Measurements from ENCODE around the gene LRRN3.

The LRRN3 gene

DNA sequence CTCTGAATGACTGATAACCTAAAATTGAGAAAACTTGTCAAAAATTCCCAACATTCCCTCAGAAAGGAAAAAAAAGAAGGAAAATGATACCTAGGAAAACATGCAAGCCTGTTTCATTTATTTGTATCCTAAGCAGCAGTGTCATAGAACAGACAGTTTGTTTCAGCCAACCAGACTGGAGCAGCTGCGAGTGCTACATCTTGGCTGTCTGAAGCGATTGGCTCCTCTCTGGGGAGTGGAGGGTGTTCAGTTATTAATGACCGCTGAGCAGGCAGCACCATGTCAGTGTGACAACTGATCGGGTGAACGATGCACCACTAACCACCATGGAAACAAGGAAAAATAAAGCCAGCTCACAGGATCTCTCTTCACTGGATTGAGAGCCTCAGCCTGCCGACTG lies at the start of gene LRRN3:
LRRN3 (plus strand) TSS at position 282 of the 400 bp plus-strand sequence. CDS start 31,646 bp downstream, outside the sequence.
- H3K9me3 ChIP-seq (replicated peaks in 1 of 11): peaks cover 0 to 4% (median under 1%) of the 10 kb centered on the region in 11 experiments; a peak in 1 of 22 replicates
- H3K4me2 ChIP-seq: no peak within 1 kb of the TSS
- no peak within 1 kb of the TSS for H3K4me3 ChIP-seq
- H4K20me1 ChIP-seq: no peaks in the 10 kb centered on the region
- no peaks in the 10 kb centered on the region for H3K27me3 ChIP-seq
- no peaks in the 10 kb centered on the region for H3K36me3 ChIP-seq
- TF ChIP-seq Cebpa-rat (IDR thresholded peaks at IDR 0.05): no peak
- no peak within 1 kb of the TSS for H3K9ac ChIP-seq
- no peak within 1 kb of the TSS for H3K27ac ChIP-seq
- H3K4me1 ChIP-seq: peaks cover 0 to 7% (median 0%) of the 10 kb centered on the region in 10 experiments; a peak in 4 of 20 replicates

GRCh38 chr7:111041577-111041976 lies 49.4 kb upstream of the LRRN3 start:
- Histone ChIP-seq H3K27ac (no peak overlapping the region), H3K4me2 (no peak overlapping the region), H3K27me3 (no peaks in the 10 kb centered on the region), H4K20me1 (no peaks in the 10 kb centered on the region), H3K36me3 (no peaks in the 10 kb centered on the region), H3K9ac (no peak overlapping the region), H3K9me3 (replicated peaks in 1 of 11) (no peaks in the 10 kb centered on the region), H3K4me3 (no peak overlapping the region), H3K4me1 (no peaks in the 10 kb centered on the region)
- TF ChIP-seq Cebpa-rat (IDR thresholded peaks at IDR 0.05): no peak

DNA sequence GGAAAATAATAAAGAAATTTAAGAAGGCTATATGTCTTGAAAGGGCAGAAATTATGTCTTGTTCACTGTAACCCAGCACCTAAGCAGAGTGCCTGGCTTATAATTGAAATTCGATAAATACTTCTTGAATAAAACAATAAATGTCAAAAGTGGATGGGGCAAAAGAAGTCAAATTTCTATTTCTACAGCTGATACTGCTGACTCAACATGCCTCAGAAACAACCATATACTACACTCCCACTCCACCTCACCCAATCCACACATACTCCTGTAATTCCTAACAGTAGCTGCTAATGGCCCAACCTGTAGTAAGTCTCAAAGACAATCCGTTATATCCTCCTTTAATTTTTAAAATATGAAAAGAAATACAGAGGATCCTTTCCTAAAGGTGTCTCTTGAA lies 48.1 kb upstream of the LRRN3 start:
- Histone ChIP-seq H3K36me3 (no peaks in the 10 kb centered on the region), H4K20me1 (no peaks in the 10 kb centered on the region), H3K4me2 (no peak overlapping the region), H3K9ac (no peak overlapping the region), H3K4me1 (no peaks in the 10 kb centered on the region), H3K27ac (no peak overlapping the region), H3K27me3 (no peaks in the 10 kb centered on the region), H3K9me3 (replicated peaks in 1 of 11) (no peaks in the 10 kb centered on the region), H3K4me3 (no peak overlapping the region)
- TF ChIP-seq Cebpa-rat (IDR thresholded peaks at IDR 0.05): no peak

DNA sequence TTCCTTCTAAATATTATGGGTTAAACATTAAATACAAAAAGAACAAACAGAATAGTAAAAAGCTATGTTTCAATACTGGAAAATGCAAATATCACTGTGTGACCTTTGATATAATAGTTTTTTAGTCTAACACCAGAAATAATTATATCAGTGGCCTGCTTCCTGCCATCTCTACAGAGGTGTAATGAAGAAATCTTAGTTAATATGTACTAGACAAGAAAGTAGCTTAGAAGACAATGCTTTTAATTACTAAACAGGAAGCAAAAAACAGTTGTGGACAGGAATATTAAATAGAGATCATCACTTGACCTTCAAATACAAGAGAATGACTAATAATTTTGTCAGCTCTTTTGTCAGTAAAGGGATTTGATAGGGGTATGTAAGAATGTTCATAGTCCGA lies 47.4 kb upstream of the LRRN3 start:
- Histone ChIP-seq H3K36me3 (no peaks in the 10 kb centered on the region), H3K27ac (no peak overlapping the region), H3K9ac (no peak overlapping the region), H3K4me2 (no peak overlapping the region), H4K20me1 (no peaks in the 10 kb centered on the region), H3K4me3 (no peak overlapping the region), H3K27me3 (no peaks in the 10 kb centered on the region), H3K4me1 (no peaks in the 10 kb centered on the region), H3K9me3 (replicated peaks in 1 of 11) (no peaks in the 10 kb centered on the region)
- TF ChIP-seq Cebpa-rat (IDR thresholded peaks at IDR 0.05): no peak

DNA sequence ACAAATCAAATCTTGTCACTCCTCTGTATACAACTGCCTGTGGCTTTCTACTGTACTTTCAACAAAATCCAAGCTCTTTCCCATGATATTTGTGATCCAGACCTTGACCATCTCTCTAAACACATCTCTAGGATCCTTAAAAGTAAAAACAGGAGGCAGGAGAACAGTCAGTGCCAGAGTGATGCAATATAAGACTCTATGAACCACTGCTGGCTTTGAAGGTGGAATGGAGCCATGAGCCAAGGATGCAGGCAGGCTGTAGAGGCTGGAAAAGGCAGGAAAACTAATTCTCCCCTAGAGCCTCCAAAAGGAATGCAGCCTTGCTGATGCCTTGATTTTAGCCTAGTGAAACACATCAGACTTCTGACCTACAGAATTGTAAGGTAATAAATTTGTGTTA lies 45.5 kb upstream of the LRRN3 start:
- H3K4me3 ChIP-seq: no peak overlapping the region
- no peak overlapping the region for H3K4me2 ChIP-seq
- no peak overlapping the region for H3K9ac ChIP-seq
- H3K4me1 ChIP-seq: no peaks in the 10 kb centered on the region
- H3K27me3 ChIP-seq: no peaks in the 10 kb centered on the region
- no peaks in the 10 kb centered on the region for H3K9me3 ChIP-seq (replicated peaks in 1 of 11)
- TF ChIP-seq Cebpa-rat (IDR thresholded peaks at IDR 0.05): no peak
- H3K36me3 ChIP-seq: no peaks in the 10 kb centered on the region
- no peaks in the 10 kb centered on the region for H4K20me1 ChIP-seq
- no peak overlapping the region for H3K27ac ChIP-seq

- Histone ChIP-seq H3K27ac (no peak overlapping the region), H3K27me3 (no peaks in the 10 kb centered on the region), H3K36me3 (no peaks in the 10 kb centered on the region), H3K9ac (no peak overlapping the region), H3K4me2 (no peak overlapping the region), H4K20me1 (no peaks in the 10 kb centered on the region), H3K4me1 (no peaks in the 10 kb centered on the region), H3K9me3 (replicated peaks in 1 of 11) (no peaks in the 10 kb centered on the region), H3K4me3 (no peak overlapping the region)
- no peak for TF ChIP-seq Cebpa-rat (IDR thresholded peaks at IDR 0.05)
Observed at GRCh38 chr7:111047595-111047994, 43.3 kb upstream of the LRRN3 start.

DNA sequence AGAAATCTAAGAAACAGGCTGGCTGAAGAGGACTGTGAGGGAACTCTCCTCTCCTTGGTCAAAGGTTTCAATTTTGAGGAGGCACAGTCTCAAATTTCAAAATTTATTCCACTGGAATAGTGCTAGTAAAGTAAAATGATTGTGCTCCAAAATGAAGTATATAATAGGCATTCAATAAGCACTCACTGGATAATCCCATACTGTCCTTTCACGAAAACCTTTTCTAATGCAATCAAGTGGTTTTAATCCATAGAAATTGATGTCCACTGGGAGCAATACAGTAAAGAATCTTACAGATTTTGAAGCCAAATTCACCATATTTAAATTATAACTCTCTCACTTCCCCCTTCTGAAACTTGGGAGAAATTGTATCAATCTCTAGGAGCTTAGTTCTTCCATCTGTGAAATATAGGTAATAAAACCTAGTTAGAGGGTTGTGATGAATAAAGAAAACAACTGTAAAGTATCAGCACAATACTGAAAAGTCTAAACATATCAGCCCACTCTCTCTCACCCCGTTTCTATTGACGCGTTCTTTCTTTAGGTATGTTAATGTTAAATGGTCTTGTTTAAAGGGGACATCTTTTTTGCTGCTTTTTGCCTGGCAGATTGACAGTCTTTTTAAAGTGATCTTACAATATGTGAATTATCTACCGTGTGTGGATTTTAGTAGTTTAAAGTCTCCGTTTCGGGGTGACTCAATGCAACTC lies 40.8 kb upstream of the LRRN3 start:
- H4K20me1 ChIP-seq: no peaks in the 10 kb centered on the region
- no peak overlapping the region for H3K9ac ChIP-seq
- H3K4me2 ChIP-seq: no peak overlapping the region
- H3K4me3 ChIP-seq: no peak overlapping the region
- no peaks in the 10 kb centered on the region for H3K27me3 ChIP-seq
- H3K36me3 ChIP-seq: no peaks in the 10 kb centered on the region
- no peaks in the 10 kb centered on the region for H3K4me1 ChIP-seq
- H3K27ac ChIP-seq: no peak overlapping the region
- no peaks in the 10 kb centered on the region for H3K9me3 ChIP-seq (replicated peaks in 1 of 11)
- no peak for TF ChIP-seq Cebpa-rat (IDR thresholded peaks at IDR 0.05)

GRCh38 chr7:111050875-111051416 lies 40.0 kb upstream of the LRRN3 start:
- no peaks in the 10 kb centered on the region for H3K36me3 ChIP-seq
- H3K9ac ChIP-seq: no peak overlapping the region
- no peaks in the 10 kb centered on the region for H3K4me1 ChIP-seq
- no peak for TF ChIP-seq Cebpa-rat (IDR thresholded peaks at IDR 0.05)
- H3K27me3 ChIP-seq: no peaks in the 10 kb centered on the region
- no peaks in the 10 kb centered on the region for H3K9me3 ChIP-seq (replicated peaks in 1 of 11)
- H4K20me1 ChIP-seq: no peaks in the 10 kb centered on the region
- H3K27ac ChIP-seq: no peak overlapping the region
- H3K4me3 ChIP-seq: no peak overlapping the region
- H3K4me2 ChIP-seq: no peak overlapping the region

DNA sequence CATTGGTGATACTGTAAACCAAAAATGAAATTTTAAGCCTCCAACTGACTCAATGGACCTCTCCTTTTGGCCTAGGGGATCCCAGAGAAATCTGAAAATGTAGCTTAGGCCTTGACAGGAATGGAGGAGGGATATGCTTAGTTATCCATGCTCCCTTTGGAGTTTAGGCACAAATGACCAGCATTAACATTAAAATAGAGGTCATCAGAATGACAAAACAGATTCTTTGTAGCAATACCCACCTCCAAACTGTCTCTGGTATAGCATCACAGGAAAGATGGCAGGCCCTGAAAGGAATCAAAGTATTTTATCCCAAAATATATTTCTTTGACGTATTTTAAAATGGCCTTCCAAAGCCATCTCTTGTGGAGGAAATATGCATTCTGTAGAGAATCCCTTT lies 39.1 kb upstream of the LRRN3 start:
- TF ChIP-seq Cebpa-rat (IDR thresholded peaks at IDR 0.05): no peak
- no peaks in the 10 kb centered on the region for H3K36me3 ChIP-seq
- H3K9me3 ChIP-seq (replicated peaks in 1 of 11): no peaks in the 10 kb centered on the region
- H3K4me2 ChIP-seq: no peak overlapping the region
- H3K9ac ChIP-seq: no peak overlapping the region
- no peaks in the 10 kb centered on the region for H3K27me3 ChIP-seq
- H4K20me1 ChIP-seq: no peaks in the 10 kb centered on the region
- no peak overlapping the region for H3K4me3 ChIP-seq
- no peak overlapping the region for H3K27ac ChIP-seq
- no peaks in the 10 kb centered on the region for H3K4me1 ChIP-seq

DNA sequence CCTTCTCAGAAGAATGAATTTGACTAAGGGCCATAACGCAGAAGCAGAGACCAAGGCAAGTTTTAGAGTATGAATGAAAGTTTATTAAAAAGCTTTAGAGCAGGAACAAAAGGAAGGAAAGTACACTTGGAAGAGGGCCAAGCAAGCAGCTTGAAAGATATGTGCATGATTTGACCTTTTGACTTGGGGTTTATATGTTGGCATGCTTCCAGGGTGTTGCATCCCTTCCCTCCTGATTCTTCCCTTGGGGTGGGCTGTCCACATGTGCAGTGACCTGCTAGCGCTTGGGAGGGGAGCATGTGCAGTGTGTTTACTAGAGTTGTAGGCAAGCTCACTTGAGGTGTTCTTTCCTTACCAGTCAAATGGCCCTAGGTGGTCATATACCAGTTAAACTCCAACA lies 37.9 kb upstream of the LRRN3 start:
- H3K9ac ChIP-seq: no peak overlapping the region
- H3K4me2 ChIP-seq: no peak overlapping the region; a peak in 1 of 22 replicates
- no peaks in the 10 kb centered on the region for H4K20me1 ChIP-seq
- no peak overlapping the region for H3K27ac ChIP-seq
- no peaks in the 10 kb centered on the region for H3K9me3 ChIP-seq (replicated peaks in 1 of 11)
- no peak overlapping the region for H3K4me3 ChIP-seq
- TF ChIP-seq Cebpa-rat (IDR thresholded peaks at IDR 0.05): no peak
- no peaks in the 10 kb centered on the region for H3K4me1 ChIP-seq
- no peaks in the 10 kb centered on the region for H3K36me3 ChIP-seq
- no peaks in the 10 kb centered on the region for H3K27me3 ChIP-seq

Measured in BLaER1 treated with 17β-estradiol and CSF1 and Interleukin-3, amounts not matched to agents 10 nM and 100 nM (cell line).